NCI-H226 (cell line): Measurements from ENCODE around the gene PPIA.
"Not testable (repeated sequence)": the region's sequence is repeated elsewhere in the genome, so short reads cannot be mapped to it uniquely, and the experiment has no call there.

ENCODE experiments used
- DNase-seq: peaks from one replicate; pipeline ENCODE4 v3.0.0-alpha.2; 2015

Gene PPIA

DNA sequence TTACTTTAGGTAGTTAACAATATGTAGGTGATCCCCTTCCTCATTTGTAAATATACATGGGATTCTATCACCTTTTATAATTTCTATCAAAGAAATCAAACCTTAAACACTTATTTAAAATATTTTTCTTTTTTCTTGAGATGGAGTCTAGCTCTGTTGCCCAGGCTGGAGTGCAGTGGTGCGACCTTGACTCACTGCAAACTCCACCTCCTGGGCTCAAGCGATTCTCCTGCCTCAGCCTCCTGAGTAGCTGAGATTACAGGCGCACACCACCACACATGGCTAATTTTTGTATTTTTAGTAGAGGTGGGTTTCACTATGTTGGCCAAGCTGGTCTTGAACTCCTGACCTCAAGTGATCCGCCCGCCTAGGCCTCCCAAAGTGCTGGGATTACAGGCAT is 47.0 kb downstream of the PPIA start:
- not testable (repeated sequence) for DNase-seq

DNA sequence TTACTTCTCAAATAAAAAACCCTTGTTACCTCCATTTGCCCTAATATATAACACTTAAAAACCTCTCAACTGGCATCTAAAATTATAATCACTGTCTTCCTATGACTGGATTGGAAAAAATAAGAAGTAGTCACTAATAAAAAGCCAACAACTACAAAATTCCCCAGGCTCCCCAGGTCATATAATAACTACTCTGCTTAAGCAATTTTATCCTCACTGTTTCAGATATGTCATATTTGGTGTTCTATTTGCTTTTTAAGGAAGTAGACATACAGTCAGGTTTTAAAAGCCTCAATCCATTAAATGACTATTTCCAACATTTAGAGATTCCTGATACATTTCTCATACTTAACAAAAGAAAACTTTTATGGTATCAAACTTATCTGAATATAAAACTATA is 49.0 kb downstream of the PPIA start:
- no peak for DNase-seq

DNA sequence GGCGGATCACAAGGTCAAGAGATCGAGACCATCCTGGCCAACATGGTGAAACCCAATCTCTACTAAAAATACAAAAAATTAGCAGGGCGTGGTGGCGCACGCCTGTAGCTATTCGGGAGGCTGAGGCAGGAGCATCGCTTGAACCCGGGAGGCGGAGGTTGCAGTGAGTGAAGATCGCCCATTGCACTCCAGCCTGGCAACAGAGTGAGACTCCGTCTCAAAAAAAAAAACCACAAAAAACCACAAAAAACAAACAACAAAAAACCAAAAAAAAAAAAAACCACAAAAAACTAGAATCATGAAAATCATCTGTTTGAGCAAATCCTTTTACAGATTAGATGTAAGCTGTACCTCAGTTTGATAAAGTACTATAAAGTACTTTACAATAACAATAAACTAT is 49.9 kb downstream of the PPIA start:
- not testable (repeated sequence) for DNase-seq

DNA sequence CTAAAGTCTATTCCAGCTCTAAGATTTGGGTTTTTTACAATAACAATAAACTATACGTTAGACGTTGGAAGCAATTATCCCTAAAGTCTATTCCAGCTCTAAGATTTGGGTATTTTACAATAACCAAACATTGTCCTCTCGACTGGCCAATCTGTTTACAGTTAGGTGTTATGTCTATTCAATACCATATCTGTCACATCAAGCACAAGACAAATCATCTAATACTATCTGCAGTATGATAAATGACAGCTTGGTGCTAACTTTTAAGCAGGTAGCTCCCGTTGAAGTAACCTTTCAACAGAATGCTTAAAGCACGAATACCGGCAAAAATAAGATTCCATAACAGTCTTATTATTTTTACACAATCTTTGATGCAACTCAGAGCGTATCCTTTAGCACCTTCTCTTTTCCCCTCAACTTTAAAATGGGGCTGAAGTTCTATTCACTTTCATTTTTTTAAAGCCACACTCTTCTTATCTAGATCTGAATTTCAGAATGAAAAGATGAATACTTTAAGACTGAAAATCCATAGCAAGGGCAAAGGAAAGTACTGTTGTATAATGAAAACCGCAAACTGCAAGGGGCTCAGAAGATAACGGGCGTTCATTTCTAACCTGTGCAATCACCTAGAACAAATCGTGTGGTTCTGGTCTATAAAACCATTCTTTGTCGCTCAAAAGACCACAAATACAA is 50.5 kb downstream of the PPIA start:
- no peak for DNase-seq

DNA sequence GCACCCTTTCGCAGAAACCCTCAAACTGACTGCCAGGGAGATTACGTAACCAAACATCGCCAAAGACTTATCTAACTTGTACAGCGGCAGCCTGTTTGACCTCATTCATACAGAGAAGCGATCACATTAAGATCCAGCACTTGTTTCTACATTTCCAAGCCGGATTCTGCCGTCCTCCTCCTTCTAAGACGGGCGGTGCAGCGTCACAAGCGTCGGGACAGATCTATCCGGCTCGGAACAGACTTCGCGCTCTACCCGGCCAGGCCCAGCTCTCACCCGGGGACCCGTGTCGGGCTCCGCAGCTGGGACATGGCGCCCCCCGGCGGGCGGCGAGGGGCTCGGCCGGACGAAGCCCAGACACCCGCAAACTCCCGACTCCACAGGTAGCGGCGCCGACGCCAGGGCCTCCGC is 51.0 kb downstream of the PPIA start:
- DNase-seq: peak; percentile 83

DNA sequence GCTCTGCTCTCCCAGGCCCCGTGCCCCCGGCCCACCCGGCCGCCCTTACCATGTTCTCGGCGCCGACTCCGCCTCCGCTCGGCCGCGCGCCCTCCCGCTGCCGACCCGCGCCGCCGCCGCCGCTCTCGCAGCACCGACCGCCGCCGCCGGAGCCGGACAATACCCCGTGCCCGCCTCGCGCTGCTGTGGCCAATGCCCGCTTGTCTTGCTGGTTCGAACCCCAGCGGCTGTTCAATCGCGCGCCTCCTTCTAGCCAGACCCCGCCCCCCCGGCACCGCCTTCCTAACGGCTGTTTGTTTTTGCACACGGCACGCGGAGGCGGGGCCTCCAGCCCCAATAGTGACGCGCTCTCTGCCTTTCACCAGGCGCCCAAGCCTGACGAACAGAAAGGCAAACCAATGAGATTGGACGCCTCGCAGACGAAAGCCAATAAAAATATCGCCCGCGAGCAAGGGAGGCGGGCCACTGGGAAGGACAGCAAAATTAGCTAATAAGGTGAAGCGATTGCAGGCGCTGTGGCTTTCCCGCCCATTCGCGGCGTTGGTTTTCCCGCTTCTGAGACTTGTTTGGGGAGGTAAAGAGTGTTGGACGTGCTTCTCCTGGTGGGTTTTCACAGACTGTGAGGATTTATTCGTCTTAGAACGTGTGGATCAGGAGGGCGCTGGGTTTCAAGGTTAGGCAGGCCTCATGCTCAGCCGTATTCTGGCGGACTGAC is 51.6 kb downstream of the PPIA start, which contains the start of gene H2AZ2:
TSS of gene H2AZ2 (minus strand) at position 168 of the 715 bp plus-strand sequence. CDS start at position 52, 116 bp downstream.
- peak; percentile 100 for DNase-seq

DNA sequence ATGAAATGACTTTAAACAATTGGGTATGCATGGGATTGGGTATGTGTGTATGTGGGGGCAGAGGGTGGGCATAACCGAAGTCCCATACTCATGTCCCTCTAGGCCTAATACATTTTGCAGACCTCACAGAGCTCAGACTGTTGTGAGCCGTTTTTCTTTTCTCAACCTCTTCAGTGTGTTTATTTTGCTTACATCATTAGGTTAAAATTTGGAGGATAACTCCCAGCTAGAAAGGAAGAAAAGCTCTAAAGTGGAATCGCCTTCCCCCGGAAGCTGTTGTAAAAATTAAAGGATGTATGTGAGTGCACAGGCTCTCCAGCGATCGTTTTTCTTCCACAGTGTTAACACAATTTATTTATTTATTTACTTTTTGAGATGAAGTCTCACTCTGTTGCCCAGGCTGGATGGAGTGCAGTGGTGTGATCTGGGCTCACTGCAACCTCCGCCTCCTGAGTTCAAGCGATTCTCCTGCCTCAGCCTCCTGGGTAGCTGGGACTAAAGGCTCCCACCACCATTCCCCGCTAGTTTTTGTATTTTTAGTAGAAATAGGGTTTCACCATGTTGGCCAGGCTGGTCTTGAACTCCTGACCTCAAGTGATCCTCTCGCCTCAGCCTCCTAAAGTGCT is 52.9 kb downstream of the PPIA start:
- no peak for DNase-seq

DNA sequence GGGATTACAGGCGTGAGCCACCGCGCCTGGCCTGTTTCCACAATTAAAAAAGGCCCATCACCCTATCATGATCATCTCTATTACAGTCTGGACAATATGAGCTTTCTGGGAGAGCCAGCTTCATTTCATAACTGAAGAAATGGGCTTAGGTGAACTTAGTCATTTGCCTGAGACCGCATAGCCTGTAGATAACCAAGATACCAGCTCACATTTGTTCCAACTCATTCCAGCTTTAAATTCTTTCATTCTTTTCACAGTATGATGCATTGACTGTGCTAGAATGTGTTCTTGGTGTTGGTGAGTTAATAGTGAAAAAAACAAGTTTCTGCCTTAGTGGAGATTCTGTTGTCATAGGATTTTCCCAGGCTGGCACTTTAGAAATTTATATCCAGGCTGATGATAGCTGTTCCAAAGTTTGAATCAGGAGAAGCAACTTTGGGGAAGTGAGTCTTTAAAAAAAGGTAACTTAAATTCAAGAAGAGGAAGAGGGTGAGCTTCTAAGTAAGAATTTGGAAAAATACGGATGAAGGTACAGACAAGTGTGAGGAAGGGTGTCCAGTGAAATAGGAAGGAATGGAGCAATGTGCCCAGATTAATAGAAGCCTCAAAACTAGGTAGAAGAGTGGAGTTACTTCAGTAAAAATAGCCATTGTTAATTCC is 53.5 kb downstream of the PPIA start:
- DNase-seq: peak; percentile 74

DNA sequence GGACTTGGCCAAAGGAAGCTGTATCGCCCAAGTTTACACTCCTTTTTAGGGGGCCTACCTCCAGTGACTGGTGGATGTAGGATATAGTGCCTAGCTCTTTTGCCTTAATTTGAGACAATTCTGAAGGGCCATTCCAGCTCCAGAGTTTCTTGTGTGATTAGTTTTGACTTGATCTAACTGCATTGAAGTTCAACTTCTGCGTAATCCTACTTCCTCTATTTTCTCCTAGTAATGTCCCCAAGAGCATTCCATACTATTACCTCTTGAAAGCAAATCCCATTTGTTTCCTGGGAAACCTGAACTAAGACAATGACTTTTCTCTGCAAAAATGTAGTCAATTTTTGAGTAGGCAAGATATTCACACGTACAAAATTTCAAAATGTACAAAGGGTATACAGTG is 56.1 kb downstream of the PPIA start:
- DNase-seq: no peak
